Stimulated activated CD4-positive, alpha-beta T cell treated with anti-CD3 and anti-CD28 coated beads, Interleukin-1b, Interleukin-23, amount 100 ng/mL, for 4 hours (primary cell): ENCODE measurements around the gene CNTNAP2.

Source experiments
- DNase-seq, 2 donors: peaks; one replicate each; pipeline ENCODE4 v3.0.0-alpha.2; 2020; ENCODE audit warnings: low read depth in 2 of 2

Gene CNTNAP2

GRCh38 chr7:146291900-146292299 is 175.3 kb downstream of the CNTNAP2 start:
- no peak for DNase-seq

GRCh38 chr7:146296028-146296427 is 179.4 kb downstream of the CNTNAP2 start:
- no peak for DNase-seq

GRCh38 chr7:146314962-146315361 is 198.4 kb downstream of the CNTNAP2 start:
- no peak for DNase-seq

GRCh38 chr7:146319629-146320028 is 203.0 kb downstream of the CNTNAP2 start:
- no peak for DNase-seq

GRCh38 chr7:146321301-146321700 is 204.7 kb downstream of the CNTNAP2 start:
- DNase-seq: no peak

- no peak for DNase-seq
These were observed 214.8 kb downstream of the CNTNAP2 start for GRCh38 chr7:146331369-146331768.

- no peak for DNase-seq
These were observed 228.7 kb downstream of the CNTNAP2 start for GRCh38 chr7:146345251-146345650.

GRCh38 chr7:146346096-146346495 is 229.5 kb downstream of the CNTNAP2 start:
- no peak for DNase-seq

- no peak for DNase-seq
These were observed 238.6 kb downstream of the CNTNAP2 start for GRCh38 chr7:146355216-146355615.

- no peak for DNase-seq
These were observed 242.6 kb downstream of the CNTNAP2 start for GRCh38 chr7:146359176-146359575.

GRCh38 chr7:146366938-146367337 is 250.3 kb downstream of the CNTNAP2 start:
- DNase-seq: no peak

- no peak for DNase-seq
These were observed 253.6 kb downstream of the CNTNAP2 start for GRCh38 chr7:146370171-146370570.

GRCh38 chr7:146375170-146375569 is 258.6 kb downstream of the CNTNAP2 start:
- no peak for DNase-seq

GRCh38 chr7:146378196-146378595 is 261.6 kb downstream of the CNTNAP2 start:
- no peak for DNase-seq

GRCh38 chr7:146387140-146387539 is 270.5 kb downstream of the CNTNAP2 start:
- DNase-seq: no peak

GRCh38 chr7:146388928-146389327 is 272.3 kb downstream of the CNTNAP2 start:
- no peak for DNase-seq

GRCh38 chr7:146393346-146393745 is 276.7 kb downstream of the CNTNAP2 start:
- DNase-seq: no peak

GRCh38 chr7:146397141-146397540 is 280.5 kb downstream of the CNTNAP2 start:
- no peak for DNase-seq

- no peak for DNase-seq
These were observed 285.3 kb downstream of the CNTNAP2 start for GRCh38 chr7:146401939-146402338.

GRCh38 chr7:146405737-146406136 is 289.1 kb downstream of the CNTNAP2 start:
- DNase-seq: no peak

GRCh38 chr7:146411975-146412374 is 295.4 kb downstream of the CNTNAP2 start:
- no peak for DNase-seq

GRCh38 chr7:146412781-146413180 is 296.2 kb downstream of the CNTNAP2 start:
- DNase-seq: no peak

- no peak for DNase-seq
These were observed 297.8 kb downstream of the CNTNAP2 start for GRCh38 chr7:146414373-146414772.

GRCh38 chr7:146414937-146415336 is 298.3 kb downstream of the CNTNAP2 start:
- no peak for DNase-seq

- DNase-seq: no peak
These were observed 300.6 kb downstream of the CNTNAP2 start for GRCh38 chr7:146417176-146417575.
